ENCODE results near the gene HSPA5.

The HSPA5 gene

GRCh38 chr9:125255781-125256391 is 14.7 kb upstream of the HSPA5 start:
- no peak for TF ChIP-seq FOXP2 (optimal IDR thresholded peaks at IDR 0.05; ENCODE audit: borderline replicate concordance, extremely low read depth, extremely low read length, insufficient read depth)
- no peak for TF ChIP-seq SIN3A (IDR thresholded peaks at IDR 0.05; ENCODE audit: borderline replicate concordance, insufficient read depth, low read length)
- no peak for TF ChIP-seq POLR2AphosphoS5 (IDR thresholded peaks at IDR 0.05; ENCODE audit: low read depth, low read length)
- no peak for TF ChIP-seq REST (IDR thresholded peaks at IDR 0.05; ENCODE audit: insufficient read depth in 1 of 2, low read depth in 2 of 2, low read length in 2 of 2)
- no peak for TF ChIP-seq TAF1 (IDR thresholded peaks at IDR 0.05; ENCODE audit: borderline replicate concordance, insufficient read depth, low read length)

- no peak for TF ChIP-seq TAF1 (IDR thresholded peaks at IDR 0.05; ENCODE audit: borderline replicate concordance, insufficient read depth, low read length)
Observed at GRCh38 chr9:125254231-125254630, 13.1 kb upstream of the HSPA5 start.

GRCh38 chr9:125246261-125246667 is 5.1 kb upstream of the HSPA5 start:
- no peak for TF ChIP-seq POLR2AphosphoS5 (IDR thresholded peaks at IDR 0.05; ENCODE audit: low read depth, low read length)
- TF ChIP-seq SIN3A (IDR thresholded peaks at IDR 0.05; ENCODE audit: borderline replicate concordance, insufficient read depth, low read length), result no peak
- no peak for TF ChIP-seq FOXP2 (optimal IDR thresholded peaks at IDR 0.05; ENCODE audit: borderline replicate concordance, extremely low read depth, extremely low read length, insufficient read depth)
- no peak for TF ChIP-seq TAF1 (IDR thresholded peaks at IDR 0.05; ENCODE audit: borderline replicate concordance, insufficient read depth, low read length)
- no peak for TF ChIP-seq REST (IDR thresholded peaks at IDR 0.05; ENCODE audit: insufficient read depth in 1 of 2, low read depth in 2 of 2, low read length in 2 of 2)

GRCh38 chr9:125243792-125244260 is 2.7 kb upstream of the HSPA5 start:
- no peak for TF ChIP-seq SIN3A (IDR thresholded peaks at IDR 0.05; ENCODE audit: borderline replicate concordance, insufficient read depth, low read length)
- no peak for TF ChIP-seq TAF1 (IDR thresholded peaks at IDR 0.05; ENCODE audit: borderline replicate concordance, insufficient read depth, low read length)
- no peak for TF ChIP-seq REST (IDR thresholded peaks at IDR 0.05; ENCODE audit: insufficient read depth in 1 of 2, low read depth in 2 of 2, low read length in 2 of 2)
- TF ChIP-seq FOXP2 (optimal IDR thresholded peaks at IDR 0.05; ENCODE audit: borderline replicate concordance, extremely low read depth, extremely low read length, insufficient read depth), result no peak

GRCh38 chr9:125241863-125242739 is 958 bp upstream of the HSPA5 start:
- TF ChIP-seq FOXP2 (optimal IDR thresholded peaks at IDR 0.05; ENCODE audit: borderline replicate concordance, extremely low read depth, extremely low read length, insufficient read depth), result no peak
- TF ChIP-seq SIN3A (IDR thresholded peaks at IDR 0.05; ENCODE audit: borderline replicate concordance, insufficient read depth, low read length), result no peak
- TF ChIP-seq POLR2AphosphoS5 (IDR thresholded peaks at IDR 0.05; ENCODE audit: low read depth, low read length), result no peak
- no peak for TF ChIP-seq TAF1 (IDR thresholded peaks at IDR 0.05; ENCODE audit: borderline replicate concordance, insufficient read depth, low read length)
- TF ChIP-seq REST (IDR thresholded peaks at IDR 0.05; ENCODE audit: insufficient read depth in 1 of 2, low read depth in 2 of 2, low read length in 2 of 2), result no peak

All from PFSK-1 (cell line).